ENCODE results near the gene BIRC5. TPM values are rescaled to one million over a fixed set of nuclear protein-coding genes. Genes with fewer than 3 reads are reported as not detected.

The BIRC5 gene
- total RNA-seq, 1 donor from 2014 or later, result 5.8 TPM

- Mint-ChIP-seq H3K27ac (ENCODE audit: unreplicated experiment) (no peak overlapping the region), H3K27me3 (ENCODE audit: low read depth, unreplicated experiment) (peaks cover 30% of the 10 kb centered on the region), H3K4me3 (ENCODE audit: unreplicated experiment) (no peak overlapping the region), H3K4me1 (ENCODE audit: low read depth, unreplicated experiment) (no peaks in the 10 kb centered on the region), H3K9me3 (ENCODE audit: unreplicated experiment) (no peaks in the 10 kb centered on the region), H3K36me3 (ENCODE audit: low read depth, unreplicated experiment) (no peaks in the 10 kb centered on the region)
- Histone ChIP-seq H3K4me3 (ENCODE audit: insufficient read depth, low read depth, low read length) (no peak overlapping the region), H3K36me3 (ENCODE audit: insufficient read depth, low read length) (no peaks in the 10 kb centered on the region), H3K27me3 (ENCODE audit: insufficient read depth, low read length) (peaks cover 15% of the 10 kb centered on the region), H4K20me1 (ENCODE audit: insufficient read depth, low read length) (no peaks in the 10 kb centered on the region), H3K9me3 (ENCODE audit: insufficient read depth, low read depth, low read length) (no peaks in the 10 kb centered on the region), H2AFZ (ENCODE audit: low read depth, low read length) (no peak overlapping the region), H3K4me1 (ENCODE audit: insufficient read depth, low read length) (no peaks in the 10 kb centered on the region), H3K4me2 (ENCODE audit: low read length) (no peak overlapping the region), H3K79me2 (ENCODE audit: insufficient read depth, low read length) (no peaks in the 10 kb centered on the region), H3K27ac (ENCODE audit: low read depth, low read length) (no peak overlapping the region), H3K9ac (ENCODE audit: low read length) (no peak overlapping the region)
- DNase-seq (ENCODE audit: low read depth) (no peak), FAIRE-seq (no peak)
- TF ChIP-seq CTCF (IDR thresholded peaks at IDR 0.05; ENCODE audit: insufficient read depth, low read depth, low read length) (no peak), EZH2 (IDR thresholded peaks at IDR 0.05; ENCODE audit: insufficient read depth, low read length) (no peak)
These were observed 21.8 kb downstream of the BIRC5 start for GRCh38 chr17:78235885-78236284.

DNA sequence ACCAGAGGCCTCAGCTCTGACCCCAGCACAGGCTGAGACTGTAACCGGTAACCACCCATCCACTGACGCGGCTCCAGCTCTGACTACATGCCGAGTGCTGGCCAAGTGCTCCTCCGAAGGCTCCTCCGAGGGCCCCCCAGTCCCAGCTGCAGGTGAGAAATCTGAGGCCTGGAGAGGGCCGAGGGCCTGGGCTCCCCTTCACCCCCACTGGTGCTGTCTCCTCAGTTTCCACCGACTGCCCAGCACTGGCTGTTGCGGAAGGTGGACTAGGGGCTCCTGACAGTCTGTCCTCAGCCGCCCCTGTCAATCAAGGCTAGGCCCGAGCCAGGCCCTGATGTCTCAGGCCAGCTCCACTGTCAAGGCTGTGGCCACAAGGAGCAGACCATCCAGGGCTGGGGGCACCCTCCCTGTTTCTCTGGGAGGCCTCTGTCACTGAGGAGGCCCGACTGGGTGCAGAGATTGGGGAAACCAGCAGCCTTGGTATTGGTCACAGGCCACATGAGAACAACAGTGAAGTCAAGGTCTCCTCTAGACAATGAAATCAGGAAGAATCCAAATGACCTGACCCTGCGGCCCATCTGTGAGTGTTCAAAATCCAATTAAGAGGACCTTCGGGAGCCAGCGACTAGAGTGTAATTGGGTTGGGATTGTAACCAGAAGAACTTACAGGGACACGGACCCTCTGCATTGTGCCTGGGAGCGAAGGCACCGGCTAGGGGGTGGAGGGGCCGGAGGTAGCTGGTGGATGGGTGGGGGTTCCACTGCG lies 22.5 kb downstream of the BIRC5 start:
- H3K36me3 ChIP-seq (ENCODE audit: insufficient read depth, low read length), result no peaks in the 10 kb centered on the region
- DNase-seq (ENCODE audit: low read depth) (no peak), FAIRE-seq (no peak)
- Mint-ChIP-seq H3K36me3 (ENCODE audit: low read depth, unreplicated experiment) (peaks cover under 1% of the 10 kb centered on the region), H3K27ac (ENCODE audit: unreplicated experiment) (no peak overlapping the region), H3K9me3 (ENCODE audit: unreplicated experiment) (no peaks in the 10 kb centered on the region), H3K27me3 (ENCODE audit: low read depth, unreplicated experiment) (peaks cover 24% of the 10 kb centered on the region), H3K4me3 (ENCODE audit: unreplicated experiment) (no peak overlapping the region), H3K4me1 (ENCODE audit: low read depth, unreplicated experiment) (no peaks in the 10 kb centered on the region)
- H3K27me3 ChIP-seq (ENCODE audit: insufficient read depth, low read length), result peaks cover 9% of the 10 kb centered on the region
- H3K9ac ChIP-seq (ENCODE audit: low read length), result no peak overlapping the region
- H3K4me1 ChIP-seq (ENCODE audit: insufficient read depth, low read length), result no peaks in the 10 kb centered on the region
- TF ChIP-seq CTCF (IDR thresholded peaks at IDR 0.05; ENCODE audit: insufficient read depth, low read depth, low read length), result no peak
- no peak for TF ChIP-seq EZH2 (IDR thresholded peaks at IDR 0.05; ENCODE audit: insufficient read depth, low read length)
- no peak overlapping the region for H3K4me3 ChIP-seq (ENCODE audit: insufficient read depth, low read depth, low read length)
- no peak overlapping the region for H2AFZ ChIP-seq (ENCODE audit: low read depth, low read length)
- no peaks in the 10 kb centered on the region for H4K20me1 ChIP-seq (ENCODE audit: insufficient read depth, low read length)
- H3K79me2 ChIP-seq (ENCODE audit: insufficient read depth, low read length), result no peaks in the 10 kb centered on the region
- H3K27ac ChIP-seq (ENCODE audit: low read depth, low read length), result no peak overlapping the region
- H3K9me3 ChIP-seq (ENCODE audit: insufficient read depth, low read depth, low read length), result no peaks in the 10 kb centered on the region
- no peak overlapping the region for H3K4me2 ChIP-seq (ENCODE audit: low read length)

DNA sequence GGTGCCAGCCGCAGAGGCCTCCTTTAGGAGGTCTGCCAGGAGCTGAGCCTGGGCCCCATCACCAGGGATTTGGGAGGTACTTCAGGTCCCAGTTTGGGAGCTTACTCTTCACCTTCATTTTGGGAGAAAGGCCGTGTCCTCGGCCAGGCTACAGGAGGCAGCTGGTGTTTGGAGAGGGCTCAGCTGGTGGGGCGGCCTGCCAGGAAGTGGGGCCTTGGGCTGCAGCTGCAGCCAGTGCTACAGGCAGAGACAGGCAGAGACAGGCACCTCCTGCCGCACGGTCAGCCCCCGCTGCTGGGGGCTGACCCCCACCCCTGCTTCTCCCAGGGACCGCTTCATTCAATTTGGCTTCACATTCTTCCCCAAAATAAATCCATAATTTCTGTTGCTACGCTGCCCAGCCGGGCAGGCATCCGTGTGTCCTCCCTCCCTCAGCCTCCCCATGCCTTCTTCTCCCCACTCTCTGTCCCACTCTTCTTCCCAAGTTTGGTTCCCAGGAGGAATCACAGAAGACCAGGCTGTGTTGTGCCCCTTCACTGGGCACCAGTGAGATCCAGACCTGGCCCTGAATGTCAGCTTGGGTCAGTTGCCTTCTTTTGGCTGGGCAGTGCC lies 23.5 kb downstream of the BIRC5 start:
- no peak overlapping the region for H3K4me3 ChIP-seq (ENCODE audit: insufficient read depth, low read depth, low read length)
- peaks cover 22% of the 10 kb centered on the region for H3K27me3 Mint-ChIP-seq (ENCODE audit: low read depth, unreplicated experiment)
- no peak for FAIRE-seq
- H3K9me3 Mint-ChIP-seq (ENCODE audit: unreplicated experiment), result no peaks in the 10 kb centered on the region
- no peaks in the 10 kb centered on the region for H3K9me3 ChIP-seq (ENCODE audit: insufficient read depth, low read depth, low read length)
- H3K27me3 ChIP-seq (ENCODE audit: insufficient read depth, low read length), result peaks cover 5% of the 10 kb centered on the region
- H3K27ac Mint-ChIP-seq (ENCODE audit: unreplicated experiment), result no peak overlapping the region
- H3K79me2 ChIP-seq (ENCODE audit: insufficient read depth, low read length), result no peaks in the 10 kb centered on the region
- H2AFZ ChIP-seq (ENCODE audit: low read depth, low read length), result no peak overlapping the region
- H3K36me3 ChIP-seq (ENCODE audit: insufficient read depth, low read length), result no peaks in the 10 kb centered on the region
- H3K4me2 ChIP-seq (ENCODE audit: low read length), result no peak overlapping the region
- no peak overlapping the region for H3K27ac ChIP-seq (ENCODE audit: low read depth, low read length)
- TF ChIP-seq EZH2 (IDR thresholded peaks at IDR 0.05; ENCODE audit: insufficient read depth, low read length) (no peak), CTCF (IDR thresholded peaks at IDR 0.05; ENCODE audit: insufficient read depth, low read depth, low read length) (no peak)
- H3K9ac ChIP-seq (ENCODE audit: low read length), result no peak overlapping the region
- H4K20me1 ChIP-seq (ENCODE audit: insufficient read depth, low read length), result no peaks in the 10 kb centered on the region
- no peaks in the 10 kb centered on the region for H3K4me1 Mint-ChIP-seq (ENCODE audit: low read depth, unreplicated experiment)
- no peak for DNase-seq (ENCODE audit: low read depth)
- peaks cover 2% of the 10 kb centered on the region for H3K36me3 Mint-ChIP-seq (ENCODE audit: low read depth, unreplicated experiment)
- no peaks in the 10 kb centered on the region for H3K4me1 ChIP-seq (ENCODE audit: insufficient read depth, low read length)
- H3K4me3 Mint-ChIP-seq (ENCODE audit: unreplicated experiment), result no peak overlapping the region

All from astrocyte (in vitro differentiated cells and primary cell).